ENCODE results near the gene ARHGEF19.
A peak's percentile ranks its signal among the peaks of the same experiment; 100 is the strongest.
"Not testable (repeated sequence)": the region's sequence is repeated elsewhere in the genome, so short reads cannot be mapped to it uniquely, and the experiment has no call there.

The ARHGEF19 gene

GRCh38 chr1:16222716-16223115 is 10.3 kb upstream of the ARHGEF19 start:
- DNase-seq; H3K4me3 Mint-ChIP-seq; H3K27ac Mint-ChIP-seq; H3K9me3 Mint-ChIP-seq; H3K4me1 Mint-ChIP-seq (ENCODE audit: low read depth in 2 of 2); ATAC-seq (replicated peaks): not testable (repeated sequence)
- H3K27me3 Mint-ChIP-seq, result peaks cover 0 to 31% of the 10 kb centered on the region in 2 donors
- H3K36me3 Mint-ChIP-seq (ENCODE audit: insufficient read depth), result peaks cover 13% of the 10 kb centered on the region

GRCh38 chr1:16221499-16221898 is 9.0 kb upstream of the ARHGEF19 start:
- no peak overlapping the region for H3K4me3 Mint-ChIP-seq

GRCh38 chr1:16219968-16220500 is 7.6 kb upstream of the ARHGEF19 start:
- no peaks in the 10 kb centered on the region for H3K9me3 Mint-ChIP-seq
- H3K36me3 Mint-ChIP-seq (ENCODE audit: insufficient read depth), result peaks cover 14% of the 10 kb centered on the region
- peak overlapping the region; percentile 70 to 81 for H3K27ac Mint-ChIP-seq
- ATAC-seq (replicated peaks), result no peak
- H3K27me3 Mint-ChIP-seq, result peaks cover 0 to 12% of the 10 kb centered on the region in 2 donors
- peaks cover 19 to 20% of the 10 kb centered on the region in 2 donors for H3K4me1 Mint-ChIP-seq (ENCODE audit: low read depth in 2 of 2)
- no peak overlapping the region for H3K4me3 Mint-ChIP-seq
- DNase-seq, result no peak

More at GRCh38 chr1:16221499-16221898, 9.0 kb upstream of the ARHGEF19 start:
- Mint-ChIP-seq H3K27me3 (peaks cover 0 to 21% of the 10 kb centered on the region in 2 donors), H3K4me1 (ENCODE audit: low read depth in 2 of 2) (peaks cover 10 to 11% of the 10 kb centered on the region in 2 donors), H3K36me3 (ENCODE audit: insufficient read depth) (peaks cover 11% of the 10 kb centered on the region), H3K9me3 (no peaks in the 10 kb centered on the region), H3K27ac (no peak overlapping the region)
- no peak for ATAC-seq (replicated peaks)
- DNase-seq, result no peak

GRCh38 chr1:16218674-16219071 is 6.2 kb upstream of the ARHGEF19 start:
- no peak for DNase-seq

GRCh38 chr1:16218014-16218673 is 5.7 kb upstream of the ARHGEF19 start:
- DNase-seq (no peak), ATAC-seq (replicated peaks) (no peak)
- H3K4me1 Mint-ChIP-seq (ENCODE audit: low read depth in 2 of 2), result peaks cover 19 to 20% of the 10 kb centered on the region in 2 donors
- H3K36me3 Mint-ChIP-seq (ENCODE audit: insufficient read depth), result peaks cover 10% of the 10 kb centered on the region
- no peaks in the 10 kb centered on the region for H3K9me3 Mint-ChIP-seq
- H3K27ac Mint-ChIP-seq, result peak overlapping the region in 1 of 2 donors; percentile 44
- H3K27me3 Mint-ChIP-seq, result no peaks in the 10 kb centered on the region
- peak overlapping the region; percentile 81 to 82 for H3K4me3 Mint-ChIP-seq

More at GRCh38 chr1:16218674-16219071, 6.2 kb upstream of the ARHGEF19 start:
- peaks cover 19 to 20% of the 10 kb centered on the region in 2 donors for H3K4me1 Mint-ChIP-seq (ENCODE audit: low read depth in 2 of 2)
- peak overlapping the region in 1 of 2 donors; percentile 82 for H3K4me3 Mint-ChIP-seq
- ATAC-seq (replicated peaks), result no peak
- peaks cover 10% of the 10 kb centered on the region for H3K36me3 Mint-ChIP-seq (ENCODE audit: insufficient read depth)
- no peaks in the 10 kb centered on the region for H3K27me3 Mint-ChIP-seq
- peak overlapping the region in 1 of 2 donors; percentile 81 for H3K27ac Mint-ChIP-seq
- H3K9me3 Mint-ChIP-seq, result no peaks in the 10 kb centered on the region

- H3K4me3 Mint-ChIP-seq, result peak overlapping the region; percentile 81 to 82
- H3K4me1 Mint-ChIP-seq (ENCODE audit: low read depth in 2 of 2), result peaks cover 19 to 20% of the 10 kb centered on the region in 2 donors
- no peaks in the 10 kb centered on the region for H3K27me3 Mint-ChIP-seq
- no peaks in the 10 kb centered on the region for H3K9me3 Mint-ChIP-seq
- peak; percentile 82 to 90 (median 88) for DNase-seq
- peak overlapping the region in 1 of 2 donors; percentile 44 for H3K27ac Mint-ChIP-seq
- H3K36me3 Mint-ChIP-seq (ENCODE audit: insufficient read depth), result peaks cover 10% of the 10 kb centered on the region
- ATAC-seq (replicated peaks), result peak; percentile 94
Observed at GRCh38 chr1:16217061-16217785, 4.8 kb upstream of the ARHGEF19 start.

- Mint-ChIP-seq H3K36me3 (ENCODE audit: insufficient read depth) (peaks cover 10% of the 10 kb centered on the region), H3K27me3 (no peaks in the 10 kb centered on the region), H3K9me3 (no peaks in the 10 kb centered on the region), H3K27ac (peak overlapping the region in 1 of 2 donors; percentile 51), H3K4me3 (peak overlapping the region; percentile 81 to 82), H3K4me1 (ENCODE audit: low read depth in 2 of 2) (peaks cover 19 to 20% of the 10 kb centered on the region in 2 donors)
- DNase-seq (peak in 2 of 3 experiments; percentile 45 to 50), ATAC-seq (replicated peaks) (peak; percentile 13)
Observed at GRCh38 chr1:16215882-16216753, 3.7 kb upstream of the ARHGEF19 start.

GRCh38 chr1:16215240-16215639 is 2.8 kb upstream of the ARHGEF19 start:
- peak overlapping the region in 1 of 2 donors; percentile 82 for H3K4me3 Mint-ChIP-seq
- peaks cover 19 to 20% of the 10 kb centered on the region in 2 donors for H3K4me1 Mint-ChIP-seq (ENCODE audit: low read depth in 2 of 2)
- DNase-seq; H3K27ac Mint-ChIP-seq; ATAC-seq (replicated peaks); H3K9me3 Mint-ChIP-seq; H3K27me3 Mint-ChIP-seq: not testable (repeated sequence)
- H3K36me3 Mint-ChIP-seq (ENCODE audit: insufficient read depth), result peaks cover 10% of the 10 kb centered on the region

- H3K36me3 Mint-ChIP-seq (ENCODE audit: insufficient read depth); ATAC-seq (replicated peaks); DNase-seq; H3K4me3 Mint-ChIP-seq; H3K27me3 Mint-ChIP-seq; H3K9me3 Mint-ChIP-seq; H3K27ac Mint-ChIP-seq: not testable (repeated sequence)
- H3K4me1 Mint-ChIP-seq (ENCODE audit: low read depth in 2 of 2), result peaks cover 12 to 14% of the 10 kb centered on the region in 2 donors
Observed at GRCh38 chr1:16213544-16213943, 1.1 kb upstream of the ARHGEF19 start.

- no peak for DNase-seq
- H3K27ac Mint-ChIP-seq, result peak overlapping the region in 1 of 2 donors; percentile 37
- no peaks in the 10 kb centered on the region for H3K9me3 Mint-ChIP-seq
Observed at GRCh38 chr1:16213013-16213412, 561 bp upstream of the ARHGEF19 start.

GRCh38 chr1:16211824-16212223 is 628 bp downstream of the ARHGEF19 start:
- Mint-ChIP-seq H3K27ac (no peak overlapping the region), H3K9me3 (no peaks in the 10 kb centered on the region), H3K4me1 (ENCODE audit: low read depth in 2 of 2) (peaks cover 11 to 14% of the 10 kb centered on the region in 2 donors), H3K4me3 (no peak overlapping the region), H3K36me3 (ENCODE audit: insufficient read depth) (peaks cover 3% of the 10 kb centered on the region), H3K27me3 (no peaks in the 10 kb centered on the region)
- no peak for ATAC-seq (replicated peaks)
- no peak for DNase-seq

More at GRCh38 chr1:16213013-16213412, 561 bp upstream of the ARHGEF19 start:
- peaks cover 3% of the 10 kb centered on the region for H3K36me3 Mint-ChIP-seq (ENCODE audit: insufficient read depth)
- no peaks in the 10 kb centered on the region for H3K27me3 Mint-ChIP-seq
- peaks cover 10 to 14% of the 10 kb centered on the region in 2 donors for H3K4me1 Mint-ChIP-seq (ENCODE audit: low read depth in 2 of 2)
- no peak overlapping the region for H3K4me3 Mint-ChIP-seq
- ATAC-seq (replicated peaks), result no peak

- peaks cover 5 to 9% of the 10 kb centered on the region in 2 donors for H3K4me1 Mint-ChIP-seq (ENCODE audit: low read depth in 2 of 2)
- H3K9me3 Mint-ChIP-seq, result no peaks in the 10 kb centered on the region
- H3K27ac Mint-ChIP-seq, result no peak overlapping the region
- ATAC-seq (replicated peaks) (no peak), DNase-seq (no peak)
- H3K27me3 Mint-ChIP-seq, result no peaks in the 10 kb centered on the region
- no peaks in the 10 kb centered on the region for H3K36me3 Mint-ChIP-seq (ENCODE audit: insufficient read depth)
- no peak overlapping the region for H3K4me3 Mint-ChIP-seq
Observed at GRCh38 chr1:16210581-16210980, 1.9 kb downstream of the ARHGEF19 start.

Data from effector memory CD8-positive, alpha-beta T cell (primary cell).